H1 (cell line): ENCODE results near the gene MAPK8. TPM values are rescaled to one million over a fixed set of nuclear protein-coding genes. Genes with fewer than 3 reads are reported as not detected.

ENCODE experiments used
- CTCF ChIA-PET: fragments of 300-600 bp; sonication (Branson Sonifier 250); formaldehyde crosslinking; loops from one replicate; lab custom pipeline; 2021; ENCODE audit not compliant: partially characterized antibody; lab: Charles Lee
- POLR2A ChIA-PET: fragments of 300-600 bp; sonication (Branson Sonifier 250); formaldehyde crosslinking; loops from one replicate; lab custom pipeline; 2021; ENCODE audit warnings: inconsistent platforms; ENCODE audit not compliant: partially characterized antibody; lab: Charles Lee
- DNase-seq, 2 experiments: peaks; one replicate each; pipeline versions ENCODE4 v3.0.0 to v3.0.0-alpha.2; 2010 to 2022; ENCODE audit warnings: low spot score in 2 of 2, low read depth in 1 of 2, mixed read lengths in 1 of 2
- FAIRE-seq: peaks from 2 replicates; lab custom pipeline; 2011; peaks lifted over from hg19 to GRCh38; lab: Jason Lieb, UNC
- H2AFZ ChIP-seq: 2 replicates; pipeline ENCODE4 v1.8.1; 2012; ENCODE audit warnings: low read length, inconsistent platforms
- H2AK5ac ChIP-seq: 2 replicates; pipeline ENCODE4 v1.6.1; 2013; ENCODE audit warnings: low read depth, low read length
- H2BK120ac ChIP-seq: replicated peaks from 2 replicates; pipeline ENCODE3; 2013; ENCODE audit warnings: low read depth, low read length, inconsistent platforms
- H2BK12ac ChIP-seq: 2 replicates; pipeline ENCODE4 v1.6.1; 2013; ENCODE audit warnings: low read depth, low read length
- H2BK15ac ChIP-seq: 2 replicates; pipeline ENCODE4 v1.6.1; 2013; ENCODE audit warnings: low read length
- H2BK20ac ChIP-seq: 2 replicates; pipeline ENCODE4 v1.6.1; 2013; ENCODE audit warnings: low read length
- H2BK5ac ChIP-seq: 2 replicates; pipeline ENCODE4 v1.6.1; 2013; ENCODE audit warnings: low read depth, low read length
- H3K14ac ChIP-seq: 2 replicates; pipeline ENCODE4 v1.6.1; 2013; ENCODE audit warnings: inconsistent platforms; ENCODE audit not compliant: insufficient read length
- H3K18ac ChIP-seq: 2 replicates; pipeline ENCODE4 v1.6.1; 2013; ENCODE audit warnings: low read length; ENCODE audit errors: extremely low read depth
- H3K23ac ChIP-seq: 2 replicates; pipeline ENCODE4 v1.6.1; 2013; ENCODE audit warnings: inconsistent platforms; ENCODE audit not compliant: insufficient read length
- H3K23me2 ChIP-seq: 2 replicates; pipeline ENCODE4 v1.6.1; 2013; ENCODE audit warnings: low read depth, low read length
- H3K27ac ChIP-seq: 2 replicates; pipeline ENCODE4 v1.6.1; 2011; ENCODE audit warnings: low read depth, low read length, inconsistent platforms
- H3K27me3 ChIP-seq, 4 experiments: replicated peaks in 1 of 4; 1 replicate in 1 of 4; 2 replicates in 3 of 4; pipeline versions ENCODE4 v1.6.1 to v1.8.1; 2011 to 2013; ENCODE audit warnings: low read length in 3 of 4, mild to moderate bottlenecking in 3 of 4, inconsistent platforms in 2 of 4, mixed read lengths in 2 of 4, moderate library complexity in 1 of 4; ENCODE audit not compliant: control insufficient read depth in 3 of 4, insufficient read depth in 3 of 4; ENCODE audit errors: extremely low read depth in 1 of 4
- H3K36me3 ChIP-seq, 4 experiments: 2 replicates each; pipeline versions ENCODE4 v1.6.1 to v1.8.1; 2011 to 2013; ENCODE audit warnings: mild to moderate bottlenecking in 4 of 4, low read length in 3 of 4, moderate library complexity in 2 of 4, control low read depth in 1 of 4, inconsistent platforms in 1 of 4; ENCODE audit not compliant: insufficient read depth in 4 of 4, control insufficient read depth in 2 of 4
- H3K4ac ChIP-seq: replicated peaks from 2 replicates; pipeline ENCODE3; 2013; ENCODE audit warnings: low read length, low read depth, mixed read lengths, inconsistent platforms; ENCODE audit not compliant: insufficient read length
- H3K4me1 ChIP-seq, 4 experiments: replicated peaks in 1 of 4; 1 replicate in 1 of 4; 2 replicates in 3 of 4; pipeline versions ENCODE4 v1.6.1 to v1.8.1; 2011 to 2013; ENCODE audit warnings: low read length in 3 of 4, inconsistent platforms in 2 of 4, mixed read lengths in 1 of 4; ENCODE audit not compliant: insufficient read depth in 4 of 4, control insufficient read depth in 3 of 4
- H3K4me2 ChIP-seq, 2 experiments: 2 replicates each; pipeline versions ENCODE4 v1.6.1 to v1.8.1; 2011 to 2013; ENCODE audit warnings: low read depth in 2 of 2, low read length in 2 of 2, control low read depth in 1 of 2, inconsistent platforms in 1 of 2, mild to moderate bottlenecking in 1 of 2; ENCODE audit not compliant: insufficient read depth in 1 of 2
- H3K4me3 ChIP-seq, 4 experiments: fragments of 200-600, 300-600 bp in 1 of 4; sonication (generic), shearing (Covaris generic), sonication (Bioruptor Twin) in 1 of 4; 2 replicates each; pipeline versions ENCODE4 v1.5.1 to v1.8.1; 2011 to 2016; ENCODE audit warnings: low read length in 4 of 4, low read depth in 3 of 4, control low read depth in 2 of 4, inconsistent platforms in 2 of 4, mild to moderate bottlenecking in 2 of 4, mixed read lengths in 1 of 4, moderate library complexity in 1 of 4; ENCODE audit not compliant: insufficient read depth in 2 of 4; ENCODE audit errors: extremely low read depth in 1 of 4
- H3K56ac ChIP-seq: replicated peaks from 2 replicates; pipeline ENCODE3; 2013; ENCODE audit warnings: low read depth, mild to moderate bottlenecking, mixed read lengths, low read length, inconsistent platforms; ENCODE audit not compliant: insufficient read length
- H3K79me1 ChIP-seq: 2 replicates; pipeline ENCODE4 v1.6.1; 2013; ENCODE audit warnings: low read depth, low read length, control low read depth
- H3K79me2 ChIP-seq, 2 experiments: 2 replicates each; pipeline versions ENCODE4 v1.6.1 to v1.8.1; 2012 to 2013; ENCODE audit warnings: low read length in 2 of 2, mild to moderate bottlenecking in 2 of 2, inconsistent platforms in 1 of 2; ENCODE audit not compliant: insufficient read depth in 2 of 2, control insufficient read depth in 1 of 2
- H3K9ac ChIP-seq, 4 experiments: replicated peaks in 1 of 4; 1 replicate in 1 of 4; 2 replicates in 3 of 4; pipeline versions ENCODE4 v1.6.1 to v1.8.1; 2011 to 2013; ENCODE audit warnings: low read depth in 3 of 4, low read length in 3 of 4, control low read depth in 2 of 4, mild to moderate bottlenecking in 2 of 4, moderate library complexity in 2 of 4, inconsistent platforms in 1 of 4; ENCODE audit errors: extremely low read depth in 1 of 4
- H3K9me3 ChIP-seq, 2 experiments: 2 replicates each; pipeline versions ENCODE4 v1.6.1 to v1.8.1; 2012 to 2013; ENCODE audit warnings: mild to moderate bottlenecking in 2 of 2, moderate library complexity in 2 of 2, control low read depth in 1 of 2, inconsistent platforms in 1 of 2, low read depth in 1 of 2, low read length in 1 of 2, mixed read lengths in 1 of 2; ENCODE audit not compliant: insufficient read depth in 2 of 2
- H4K20me1 ChIP-seq, 2 experiments: replicated peaks in 1 of 2; 2 replicates each; pipeline versions ENCODE3 to v1.8.1; 2011 to 2013; ENCODE audit warnings: inconsistent platforms in 2 of 2, low read length in 2 of 2, mild to moderate bottlenecking in 1 of 2; ENCODE audit not compliant: insufficient read depth in 2 of 2, control insufficient read depth in 1 of 2
- H4K5ac ChIP-seq: 2 replicates; pipeline ENCODE4 v1.6.1; 2013; ENCODE audit warnings: low read length, low read depth, mixed read lengths, inconsistent platforms; ENCODE audit not compliant: insufficient read length
- H4K8ac ChIP-seq: 2 replicates; pipeline ENCODE4 v1.8.0; 2013; ENCODE audit warnings: mild to moderate bottlenecking, moderate library complexity, low read length, inconsistent platforms; ENCODE audit not compliant: insufficient read depth; ENCODE audit errors: extremely low read depth
- H4K91ac ChIP-seq: replicated peaks from 2 replicates; pipeline ENCODE3; 2013; ENCODE audit warnings: low read length, mixed read lengths, inconsistent platforms; ENCODE audit not compliant: insufficient read length
- CHD1 ChIP-seq: IDR thresholded peaks from 2 replicates; pipeline ENCODE4 v1.6.1; 2012; ENCODE audit warnings: low read depth, low read length, improper control_type of control experiment
- KDM4A ChIP-seq: IDR thresholded peaks from one replicate; pipeline ENCODE4 v1.7.1; 2012; ENCODE audit warnings: low read depth, mild to moderate bottlenecking, moderate library complexity, low read length, inconsistent platforms; ENCODE audit not compliant: severe bottlenecking
- NRF1 ChIP-seq: IDR thresholded peaks from 2 replicates; pipeline ENCODE4 v1.6.1; 2011; ENCODE audit warnings: mild to moderate bottlenecking, low read depth, low read length, improper control_type of control experiment
- POLR2AphosphoS5 ChIP-seq: IDR thresholded peaks from 2 replicates; pipeline ENCODE4 v1.6.1; 2011; ENCODE audit warnings: low read depth, low read length
- RNF2 ChIP-seq: fragments of 200-900, 300-1000 bp; sonication (generic); IDR thresholded peaks from 2 replicates; pipeline ENCODE4 v1.7.1; 2016; ENCODE audit warnings: borderline replicate concordance, low read depth, mild to moderate bottlenecking, antibody characterized with exemption, low read length; ENCODE audit not compliant: poor library complexity, severe bottlenecking; ENCODE audit errors: missing control alignments
- SP1 ChIP-seq: IDR thresholded peaks from 2 replicates; pipeline ENCODE4 v1.6.1; 2011; ENCODE audit warnings: low read depth, low read length
- SP4 ChIP-seq: IDR thresholded peaks from 2 replicates; pipeline ENCODE4 v1.6.1; 2012; ENCODE audit warnings: low read length, inconsistent platforms
- SRF ChIP-seq: IDR thresholded peaks from 2 replicates; pipeline ENCODE4 v1.6.1; 2011; ENCODE audit warnings: mild to moderate bottlenecking, low read depth, low read length, moderate library complexity
- TAF7 ChIP-seq: optimal IDR thresholded peaks from 2 replicates; pipeline ENCODE3; 2011; ENCODE audit warnings: low read depth, mild to moderate bottlenecking, inconsistent platforms, low read length, moderate library complexity, borderline replicate concordance
- WGBS, 2 experiments: shearing (Covaris generic) in 1 of 2; methylation state at CpG; one replicate each; pipeline versions ENCODE4 v1.1.6 to v1.1.7; 2013 to 2015; ENCODE audit warnings: low lambda C conversion rate in 2 of 2, mixed read lengths in 2 of 2, inconsistent platforms in 1 of 2, low coverage in 1 of 2, missing lambda C conversion rate in 1 of 2; ENCODE audit not compliant: insufficient replicate concordance in 2 of 2, insufficient coverage in 1 of 2, insufficient read length in 1 of 2; ENCODE audit errors: extremely low coverage in 1 of 2, missing lambda C conversion rate in 1 of 2; 5-methylcytosine and 5-hydroxymethylcytosine counted together
- polyA plus RNA-seq, 7 experiments: library from polyadenylated mRNA; depleted of rRNA in 3 of 7; stranded (reverse) in 5 of 7; unstranded in 2 of 7; fragments of >200 nt in 5 of 7; fragments of 200-250 nt in 2 of 7; gene quantifications; 1 replicate in 5 of 7; 2 replicates in 1 of 7; 4 replicates in 1 of 7; pipeline versions ENCODE4 v1.2.1 to v1.2.3, GENCODE V29; 2011 to 2013; ENCODE audit warnings: missing spikeins in 2 of 7, mixed read lengths in 2 of 7
- total RNA-seq: library from RNA; stranded (reverse); fragmentation: NEBNext Ultra II Directional; extraction: Animal tissue kit (Norgen Biotek cat#: 25700); gene quantifications from 2 replicates; pipeline ENCODE4 v1.2.1, GENCODE V29; 2021
- TF ChIP-seq, protein P1 (sequence below): IDR thresholded peaks from 2 replicates; pipeline ENCODE4 v1.6.1; 2012; ENCODE audit warnings: inconsistent platforms

MAPK8 gene
- total and polyA plus RNA-seq, 2 of the 8 experiments (the other 6 are each of a cell fraction or from before 2014, with no cell fraction given): 23.3 to 71.3 TPM

DNA sequence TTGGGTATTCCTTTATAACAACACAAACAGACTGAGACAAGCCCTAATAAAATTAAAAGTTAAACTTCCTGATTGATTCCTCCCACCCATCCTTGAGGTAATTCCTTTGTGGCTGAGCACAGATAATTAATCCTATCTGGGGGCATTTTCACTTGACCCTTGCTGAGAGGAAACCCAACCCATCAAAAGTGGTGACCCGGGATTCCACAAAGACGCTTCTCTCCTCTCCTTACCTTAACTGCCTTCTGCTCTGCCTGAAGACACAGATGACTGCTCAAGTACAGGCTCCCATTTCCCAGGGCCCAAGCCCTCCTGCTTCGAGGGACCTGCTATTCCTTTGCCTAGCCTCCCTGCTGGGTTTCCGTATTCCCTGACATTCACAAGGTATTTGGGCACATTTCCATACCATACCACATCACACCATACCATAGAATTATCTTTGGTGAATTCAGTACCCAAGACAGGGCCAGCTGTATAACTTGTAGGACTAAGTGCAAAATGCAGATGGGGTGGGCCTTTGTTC, 9.8 kb upstream of the MAPK8 start:
- no peak overlapping the region for H3K56ac ChIP-seq
- no peak overlapping the region for H2BK12ac ChIP-seq
- ChIA-PET POLR2A (no interaction called here), CTCF (no interaction called here)
- no peak overlapping the region for H3K4me3 ChIP-seq
- no peak overlapping the region for H4K5ac ChIP-seq
- H2BK20ac ChIP-seq: no peak overlapping the region
- no peak overlapping the region for H2BK15ac ChIP-seq
- H2BK5ac ChIP-seq: no peak overlapping the region
- H3K27ac ChIP-seq: no peak overlapping the region
- H3K27me3 ChIP-seq: no peaks in the 10 kb centered on the region
- no peaks in the 10 kb centered on the region for H3K36me3 ChIP-seq
- no peak overlapping the region for H3K4me2 ChIP-seq
- H4K8ac ChIP-seq: no peak overlapping the region
- FAIRE-seq (no peak), DNase-seq (no peak)
- no peak overlapping the region for H3K14ac ChIP-seq
- TF ChIP-seq SP1 (no peak), CHD1 (no peak), SP4 (no peak), RNF2 (no peak), TAF7 (no peak), SRF (no peak), POLR2AphosphoS5 (no peak), KDM4A (no peak), NRF1 (no peak)
- TF ChIP-seq, protein P1, sequence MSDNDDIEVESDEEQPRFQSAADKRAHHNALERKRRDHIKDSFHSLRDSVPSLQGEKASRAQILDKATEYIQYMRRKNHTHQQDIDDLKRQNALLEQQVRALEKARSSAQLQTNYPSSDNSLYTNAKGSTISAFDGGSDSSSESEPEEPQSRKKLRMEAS: no peak
- no peak overlapping the region for H3K4ac ChIP-seq
- 74% methylated on average over 4 of the region's 4 CpGs; no CpG with 5 or more reads in 1 of the 2 experiments for WGBS, 2 experiments
- no peak overlapping the region for H2AFZ ChIP-seq
- H3K23ac ChIP-seq: no peak overlapping the region
- H3K4me1 ChIP-seq: no peaks in the 10 kb centered on the region; a peak in 1 of 7 replicates
- no peak overlapping the region for H4K91ac ChIP-seq
- H3K23me2 ChIP-seq: no peaks in the 10 kb centered on the region
- no peaks in the 10 kb centered on the region for H3K9me3 ChIP-seq
- H3K9ac ChIP-seq: no peak overlapping the region
- H2AK5ac ChIP-seq: no peak overlapping the region
- no peak overlapping the region for H3K18ac ChIP-seq
- no peaks in the 10 kb centered on the region for H3K79me1 ChIP-seq
- H3K79me2 ChIP-seq: no peaks in the 10 kb centered on the region
- no peak overlapping the region for H2BK120ac ChIP-seq
- H4K20me1 ChIP-seq: no peaks in the 10 kb centered on the region
